NOMO-1 treated with dmso at 0.1 percent for 144 hours (cell line): ENCODE data around the gene OR6B2.
"Not testable (repeated sequence)": the region's sequence is repeated elsewhere in the genome, so short reads cannot be mapped to it uniquely, and the experiment has no call there.

ENCODE experiments used
- DNase-seq: peaks from one replicate; lab custom pipeline; 2025; ENCODE audit not compliant: unreplicated experiment; lab: John Stamatoyannopoulos, UW

OR6B2 gene

DNA sequence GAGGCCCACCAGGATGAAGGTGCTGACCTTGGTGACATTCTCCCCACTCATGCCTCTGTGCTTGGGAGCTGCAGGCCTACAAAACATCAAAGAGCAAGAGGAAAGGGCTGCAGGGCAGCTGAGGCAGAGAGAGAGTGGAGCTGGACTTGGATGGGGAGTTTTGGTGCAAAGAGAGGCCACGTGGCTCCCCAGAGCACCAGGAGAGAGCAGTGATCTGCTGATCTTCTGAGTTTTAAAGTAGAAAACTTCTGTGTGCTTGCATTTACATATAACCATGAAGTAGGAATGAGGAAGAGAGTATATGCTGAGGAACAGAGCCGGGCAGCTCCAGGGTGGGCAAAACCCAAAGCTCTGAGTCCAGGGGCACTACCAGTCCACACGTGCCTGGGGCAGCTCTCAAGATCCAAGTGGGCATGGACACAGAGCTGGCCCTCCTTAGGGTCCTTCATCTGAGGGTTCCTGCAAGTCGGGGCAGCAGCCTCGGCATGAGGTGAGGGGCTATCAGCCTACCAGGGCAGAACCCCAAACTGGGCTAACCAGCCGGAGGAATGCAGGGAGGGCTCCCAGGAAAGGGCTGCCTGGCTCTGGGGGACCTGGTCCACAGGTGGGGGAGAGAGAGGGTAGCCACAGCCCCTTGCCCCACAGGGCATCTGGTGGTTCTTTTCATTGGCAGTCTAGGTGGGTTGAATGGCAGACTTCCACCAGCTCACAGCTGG is at the start of gene OR6B2:
TSS of gene OR6B2 (minus strand) at position 51 of the 716 bp plus-strand sequence. CDS start at position 51, 0 bp downstream.
- no peak for DNase-seq

GRCh38 chr2:240078631-240079030 is 48.4 kb upstream of the OR6B2 start:
- no peak for DNase-seq

DNA sequence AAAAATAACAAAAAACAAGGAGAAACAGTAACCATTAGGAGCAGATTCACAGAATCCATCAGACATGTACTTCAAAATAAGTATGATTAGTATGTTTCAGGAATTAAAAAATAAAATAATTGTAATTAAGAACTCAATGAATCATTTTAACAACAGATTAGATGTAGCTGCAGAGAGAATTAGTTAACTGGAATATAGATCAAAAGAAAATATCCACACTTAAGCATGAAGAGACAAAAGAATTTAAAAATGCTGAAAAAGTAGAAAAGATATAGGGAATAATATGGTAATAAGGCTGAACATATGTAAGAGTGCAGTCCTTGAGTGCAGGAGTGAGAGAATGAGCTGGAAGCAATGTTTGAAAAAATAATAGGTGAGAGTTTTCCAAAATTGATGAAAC is 47.2 kb upstream of the OR6B2 start:
- no peak for DNase-seq

DNA sequence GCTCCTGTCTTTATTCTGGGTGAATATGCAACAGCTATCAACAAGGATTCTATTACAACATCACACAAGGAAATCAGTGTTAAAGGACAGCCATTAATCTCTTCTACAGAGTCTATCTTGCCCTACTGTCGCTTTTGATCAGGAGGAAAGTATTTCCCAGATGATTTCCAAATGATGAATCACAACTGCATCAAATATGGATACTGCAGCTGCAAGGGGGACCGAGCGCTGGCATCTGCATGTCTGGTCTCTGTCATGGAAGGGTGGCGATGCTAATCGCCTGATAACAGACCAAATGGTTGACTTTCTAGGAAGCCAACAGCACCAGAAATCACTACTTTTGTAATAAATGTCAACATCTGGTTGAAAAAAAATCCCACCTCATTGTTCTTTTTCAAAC is 44.3 kb upstream of the OR6B2 start:
- no peak for DNase-seq

GRCh38 chr2:240070907-240071306 is 40.7 kb upstream of the OR6B2 start:
- no peak for DNase-seq

GRCh38 chr2:240069829-240070228 is 39.6 kb upstream of the OR6B2 start:
- no peak for DNase-seq

DNA sequence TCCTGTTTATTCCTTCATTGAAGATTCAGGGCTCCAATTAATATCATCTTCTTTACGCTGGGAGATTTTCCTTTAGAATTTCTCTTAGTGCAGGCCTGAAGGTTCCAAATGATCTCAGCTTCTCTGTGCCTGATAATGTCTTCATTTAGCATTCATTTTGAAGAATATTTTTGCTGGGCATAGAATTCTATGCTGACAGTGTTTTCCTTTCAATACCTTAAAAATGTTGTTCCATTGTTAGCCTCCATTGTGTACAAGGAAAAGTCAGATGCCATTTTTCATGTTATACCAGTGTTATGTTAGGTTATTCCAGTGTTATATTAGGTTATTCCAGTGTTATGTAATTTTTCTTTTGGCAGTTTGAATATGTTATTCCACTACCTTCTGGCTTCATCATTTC is 38.0 kb upstream of the OR6B2 start:
- no peak for DNase-seq

DNA sequence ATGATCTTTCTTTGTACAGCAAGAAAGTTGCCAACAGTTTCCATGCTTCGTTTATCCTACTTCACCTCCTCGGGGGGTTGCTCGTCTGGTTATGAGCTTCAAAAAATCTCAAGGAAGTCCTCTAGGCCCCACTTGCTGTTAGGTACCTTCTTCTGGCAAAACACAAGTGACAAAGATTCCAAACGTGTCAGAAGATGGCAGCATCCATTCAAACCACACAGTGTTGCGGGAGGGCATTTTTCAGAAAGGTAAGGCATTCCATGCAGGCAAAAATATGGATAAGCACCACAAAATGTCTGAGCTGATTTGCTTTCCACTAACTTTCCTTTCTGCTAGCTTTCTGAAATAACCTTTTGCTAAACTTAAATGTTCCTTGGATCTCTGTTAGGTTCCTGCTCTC is 36.3 kb upstream of the OR6B2 start:
- no peak for DNase-seq

DNA sequence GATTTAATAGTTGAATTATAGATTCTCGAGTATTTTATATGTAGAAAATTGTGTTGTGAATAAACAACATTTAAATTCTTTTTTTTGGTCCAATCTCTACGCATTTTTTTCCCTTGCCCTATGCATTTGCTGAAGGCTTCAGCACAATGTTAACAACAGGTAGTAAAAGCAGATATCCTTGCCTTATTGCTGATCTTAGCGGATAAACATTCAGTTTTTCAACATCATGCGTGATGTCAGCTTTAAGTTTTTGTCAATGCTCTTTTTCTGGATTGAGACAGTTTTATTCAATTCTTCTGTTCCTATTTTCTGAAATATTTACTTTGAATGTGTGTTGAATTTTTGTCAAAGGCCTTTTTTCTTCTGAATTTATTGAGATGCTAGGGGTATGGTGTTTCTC is 34.7 kb upstream of the OR6B2 start:
- DNase-seq, result no peak

GRCh38 chr2:240060977-240061591 is 30.9 kb upstream of the OR6B2 start:
- no peak for DNase-seq

DNA sequence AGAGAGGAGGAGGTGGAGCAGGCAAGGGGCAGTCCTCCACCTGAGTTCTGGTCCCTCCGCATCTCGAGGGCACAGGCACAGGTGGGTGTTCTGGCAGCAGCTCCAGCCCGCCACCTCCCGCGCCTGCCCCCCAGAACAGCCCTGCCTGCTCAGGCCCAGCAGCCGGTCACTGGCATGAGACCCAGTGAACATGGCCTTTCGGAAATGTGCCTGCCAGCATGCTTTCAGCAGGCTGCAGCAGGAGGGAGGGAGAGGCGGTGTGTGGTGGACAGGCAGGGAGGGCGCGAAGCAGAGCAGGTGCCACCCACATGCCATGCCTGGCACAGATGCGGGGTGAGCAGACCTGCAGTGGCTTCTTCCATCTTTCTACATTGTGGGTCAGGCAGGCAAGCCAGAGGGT is 26.4 kb upstream of the OR6B2 start:
- no peak for DNase-seq

- DNase-seq, result no peak
Observed at GRCh38 chr2:240055177-240055917, 25.1 kb upstream of the OR6B2 start.

DNA sequence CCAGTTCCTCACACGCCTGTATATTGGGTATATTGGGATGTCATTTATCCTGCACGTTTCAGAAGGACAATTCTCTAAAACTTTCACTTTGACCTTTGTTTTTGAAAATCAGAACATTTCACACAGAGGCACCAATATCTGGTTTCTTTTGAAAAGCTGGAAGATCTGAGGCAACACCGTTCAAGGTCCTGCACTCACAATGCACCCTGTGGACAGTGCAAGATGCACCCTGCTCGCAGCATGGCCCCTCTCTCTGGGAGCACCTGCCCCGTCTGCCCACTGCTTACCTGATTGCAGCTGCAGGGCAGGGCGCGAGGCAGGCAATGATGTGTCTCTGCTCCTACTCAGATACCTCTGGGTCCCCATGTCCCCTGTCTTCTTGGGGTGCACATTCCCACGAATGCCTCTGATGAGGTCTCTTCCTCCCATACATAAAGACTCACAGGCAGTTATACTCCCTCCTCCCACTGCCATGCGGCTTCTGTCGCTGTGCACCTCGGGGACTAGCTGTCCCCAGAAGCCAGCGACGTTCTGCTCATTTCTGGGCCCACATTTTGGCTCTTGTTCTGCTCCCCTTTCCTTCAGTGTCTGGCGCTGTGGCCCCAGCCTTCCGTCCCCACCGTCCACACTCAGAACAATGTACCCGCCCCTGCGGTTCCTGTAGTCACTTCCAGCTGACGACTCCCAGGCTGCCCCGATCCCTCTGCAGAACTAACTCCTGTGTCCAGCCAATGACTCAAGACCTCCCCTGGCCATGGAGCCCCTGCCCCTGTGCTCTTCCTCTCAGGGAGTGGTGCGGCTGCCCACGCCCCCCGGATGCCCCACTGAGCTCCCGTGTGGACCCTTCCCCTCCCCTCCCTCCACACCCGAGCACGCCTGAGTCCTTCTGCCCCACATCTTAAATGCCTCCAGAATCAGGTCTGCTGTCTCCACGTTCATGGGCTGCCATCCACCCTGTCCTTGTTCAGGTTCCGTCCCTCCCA is 23.2 kb upstream of the OR6B2 start, which contains the start of gene OR6B3:
TSS of gene OR6B3 (minus strand) at position 349 of the 983 bp plus-strand sequence.
- DNase-seq, result no peak

GRCh38 chr2:240052524-240052923 is 22.3 kb upstream of the OR6B2 start:
- DNase-seq, result no peak

DNA sequence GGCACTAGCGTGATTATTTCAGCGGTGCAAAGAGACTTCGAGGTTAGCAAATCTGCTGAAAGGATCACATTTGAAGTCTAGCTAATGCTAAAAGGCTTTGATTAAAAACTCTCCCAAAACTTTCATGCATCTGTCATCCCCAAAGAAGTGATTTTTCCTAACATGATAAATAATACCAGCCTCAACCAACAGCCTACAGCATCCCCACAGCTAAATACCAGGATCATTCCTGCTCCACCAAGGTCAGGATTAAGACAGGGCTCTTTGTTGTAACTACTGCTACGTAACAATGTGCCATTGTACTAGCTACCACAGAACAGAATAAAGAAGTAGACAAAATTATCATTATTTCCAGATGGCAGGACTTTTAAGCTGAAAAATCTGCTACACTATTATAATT is 21.5 kb upstream of the OR6B2 start:
- DNase-seq, result no peak

DNA sequence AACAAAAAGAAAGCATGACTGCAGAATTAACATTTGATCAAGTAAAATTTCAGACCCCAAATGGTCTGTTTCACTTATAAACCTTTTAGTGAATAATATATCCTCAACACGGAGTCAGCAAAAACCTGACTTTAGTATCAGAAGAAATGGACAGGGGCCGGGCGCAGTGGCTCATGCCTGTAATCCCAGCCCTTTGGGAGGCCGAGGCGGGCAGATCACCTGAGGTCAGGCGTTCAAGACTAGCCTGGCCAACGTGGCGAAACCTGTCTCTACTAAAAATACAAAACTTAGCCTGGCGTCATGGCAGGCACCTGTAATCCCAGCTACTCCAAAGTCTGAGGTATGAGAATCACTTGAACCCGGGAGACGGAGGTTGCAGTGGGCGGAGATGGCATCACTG is 20.0 kb upstream of the OR6B2 start:
- no peak for DNase-seq

DNA sequence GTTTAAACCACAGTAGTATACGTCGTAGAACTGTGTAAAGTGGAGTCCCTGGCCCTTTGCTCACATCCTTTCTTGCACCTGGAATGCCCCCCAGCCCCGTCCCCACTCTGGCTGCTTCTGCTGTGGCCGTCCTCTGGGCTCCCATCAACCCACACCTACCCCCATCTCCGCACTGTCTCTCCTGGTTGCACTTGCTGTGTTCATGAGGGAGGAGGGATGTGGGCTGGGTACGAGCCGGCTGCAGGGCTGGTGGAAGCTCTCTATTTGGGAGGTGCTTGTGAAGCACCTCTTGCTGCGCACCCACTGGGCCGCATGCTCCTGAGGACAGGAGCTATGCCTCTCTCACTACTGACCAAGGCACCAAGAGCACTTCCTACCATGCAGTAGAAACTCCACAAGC is 18.0 kb upstream of the OR6B2 start:
- no peak for DNase-seq

DNA sequence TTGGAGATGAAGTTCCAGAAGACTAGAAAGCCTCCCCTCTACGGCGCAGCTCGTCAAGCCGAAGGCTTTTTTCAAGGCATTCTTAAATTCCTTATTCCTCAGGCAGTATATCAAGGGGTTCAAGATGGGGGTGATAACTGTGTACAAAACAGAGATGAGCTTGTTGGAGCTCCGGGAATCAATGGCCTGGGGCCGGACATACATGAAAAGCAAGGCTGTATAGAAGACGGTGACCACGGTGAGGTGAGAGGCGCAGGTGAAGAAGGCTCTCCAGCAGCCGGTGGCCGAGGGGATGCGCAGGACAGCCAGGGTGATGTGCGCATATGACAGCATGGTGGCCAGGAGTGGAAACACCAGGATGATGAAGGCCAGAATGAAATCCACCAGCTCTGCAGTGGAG is 14.9 kb upstream of the OR6B2 start:
- no peak for DNase-seq

GRCh38 chr2:240044096-240044495 is 13.9 kb upstream of the OR6B2 start:
- not testable (repeated sequence) for DNase-seq

GRCh38 chr2:240043279-240043989 is 13.2 kb upstream of the OR6B2 start:
- no peak for DNase-seq
